Lower leg skin (tissue), 4 donors: ENCODE measurements around the gene EEF1G. TPM values are rescaled to one million over a fixed set of nuclear protein-coding genes. Genes with fewer than 3 reads are reported as not detected.

Source experiments
- DNase-seq, 2 donors: peaks; one replicate each; pipeline ENCODE4 v3.0.0-alpha.2; 2019; ENCODE audit warnings: low spot score in 2 of 2
- H3K4me3 ChIP-seq: fragments of 200-600 bp; sonication (generic); 2 replicates; pipeline ENCODE4 v1.5.1; 2017; ENCODE audit warnings: mild to moderate bottlenecking, low read depth; ENCODE audit not compliant: poor library complexity, severe bottlenecking
- CTCF ChIP-seq, 3 donors: fragments of 450-650 bp; IDR thresholded peaks; one replicate each; pipeline ENCODE4 v1.5.1; 2016; ENCODE audit warnings: antibody characterized with exemption in 3 of 3, mild to moderate bottlenecking in 3 of 3, moderate library complexity in 2 of 3
- POLR2A ChIP-seq, 2 donors: fragments of 450-650 bp; IDR thresholded peaks; one replicate each; pipeline ENCODE4 v1.6.1; 2016 to 2017; ENCODE audit warnings: antibody characterized with exemption in 2 of 2, mild to moderate bottlenecking in 1 of 2, moderate library complexity in 1 of 2
- WGBS, 2 donors: methylation state at CpG; one replicate each; pipeline ENCODE4 v1.1.5; 2018; 5-methylcytosine and 5-hydroxymethylcytosine counted together
- intact Hi-C: fragments of 100-400 bp; cut with DNase I; formaldehyde crosslinking; loops from one replicate; pipeline ENCODE4 v1.15.0; 2023; ENCODE audit warnings: low total_unique reads
- total RNA-seq, 4 donors: library from RNA; depleted of rRNA; stranded (reverse); fragments of >200 nt; gene quantifications; one replicate each; pipeline ENCODE4 v1.1.0, GENCODE V29; 2016

The EEF1G gene
- total RNA-seq, 4 donors from 2014 or later: 2,343 to 3,224 (median 2,571) TPM

DNA sequence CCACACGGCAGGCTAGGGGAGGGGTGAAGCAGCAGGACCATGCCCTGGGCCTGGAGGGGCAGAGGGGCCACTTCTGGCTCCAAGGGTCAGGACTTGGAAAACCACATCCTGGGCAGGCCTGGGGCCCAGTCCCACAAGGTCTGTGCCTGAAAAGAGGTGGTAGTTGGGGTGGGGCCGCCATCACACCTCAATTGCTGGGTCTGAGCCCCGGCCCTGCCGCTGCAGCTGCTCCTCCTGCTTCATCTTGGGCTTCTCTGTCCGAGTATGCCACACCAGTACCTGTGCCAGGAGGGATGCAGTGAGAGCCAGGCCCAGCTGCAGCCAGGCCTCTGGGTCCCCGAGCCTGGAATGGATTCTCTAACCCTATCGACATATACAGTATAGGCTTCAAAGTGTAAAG lies 41.8 kb upstream of the EEF1G start:
- no peak for DNase-seq
- TF ChIP-seq POLR2A (IDR thresholded peaks at IDR 0.05) (no peak), CTCF (IDR thresholded peaks at IDR 0.05) (no peak)
- 88 to 93% methylated on average over 6 to 7 of the region's 7 CpGs for WGBS, 2 donors
- H3K4me3 ChIP-seq: no peak overlapping the region
- intact Hi-C loops: no loop called here

DNA sequence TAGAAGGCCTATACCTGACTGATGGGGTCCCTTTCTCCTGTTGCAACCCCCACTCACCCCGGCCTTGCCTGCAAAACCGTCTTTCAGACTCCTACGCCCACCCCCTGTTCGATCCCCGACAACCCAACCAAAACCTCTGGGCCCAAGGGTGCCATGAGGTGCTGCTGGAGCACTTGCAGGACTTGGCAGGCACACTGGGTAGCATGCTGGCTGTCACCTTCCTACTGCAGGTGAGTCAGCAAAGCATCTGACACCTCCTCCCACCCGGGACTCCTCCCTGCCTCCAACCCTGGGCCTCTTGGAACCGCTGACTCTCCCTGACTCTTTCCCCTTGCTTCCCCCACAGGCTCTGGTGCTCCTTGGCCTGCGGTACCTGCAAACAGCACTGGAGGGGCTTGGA lies 40.6 kb upstream of the EEF1G start:
- no peak for TF ChIP-seq POLR2A (IDR thresholded peaks at IDR 0.05)
- TF ChIP-seq CTCF (IDR thresholded peaks at IDR 0.05): no peak
- H3K4me3 ChIP-seq: no peak overlapping the region
- no peak for DNase-seq
- intact Hi-C loops: no loop called here
- 54 to 68% methylated on average over 8 of the region's 8 CpGs for WGBS, 2 donors

- intact Hi-C loops: no loop called here
- DNase-seq: no peak
- no peak overlapping the region for H3K4me3 ChIP-seq
- TF ChIP-seq CTCF (IDR thresholded peaks at IDR 0.05): no peak
- WGBS, 2 donors: 17% methylated on average over 6 to 8 of the region's 15 CpGs
These were observed 39.6 kb upstream of the EEF1G start for GRCh38 chr11:62613291-62613778.

DNA sequence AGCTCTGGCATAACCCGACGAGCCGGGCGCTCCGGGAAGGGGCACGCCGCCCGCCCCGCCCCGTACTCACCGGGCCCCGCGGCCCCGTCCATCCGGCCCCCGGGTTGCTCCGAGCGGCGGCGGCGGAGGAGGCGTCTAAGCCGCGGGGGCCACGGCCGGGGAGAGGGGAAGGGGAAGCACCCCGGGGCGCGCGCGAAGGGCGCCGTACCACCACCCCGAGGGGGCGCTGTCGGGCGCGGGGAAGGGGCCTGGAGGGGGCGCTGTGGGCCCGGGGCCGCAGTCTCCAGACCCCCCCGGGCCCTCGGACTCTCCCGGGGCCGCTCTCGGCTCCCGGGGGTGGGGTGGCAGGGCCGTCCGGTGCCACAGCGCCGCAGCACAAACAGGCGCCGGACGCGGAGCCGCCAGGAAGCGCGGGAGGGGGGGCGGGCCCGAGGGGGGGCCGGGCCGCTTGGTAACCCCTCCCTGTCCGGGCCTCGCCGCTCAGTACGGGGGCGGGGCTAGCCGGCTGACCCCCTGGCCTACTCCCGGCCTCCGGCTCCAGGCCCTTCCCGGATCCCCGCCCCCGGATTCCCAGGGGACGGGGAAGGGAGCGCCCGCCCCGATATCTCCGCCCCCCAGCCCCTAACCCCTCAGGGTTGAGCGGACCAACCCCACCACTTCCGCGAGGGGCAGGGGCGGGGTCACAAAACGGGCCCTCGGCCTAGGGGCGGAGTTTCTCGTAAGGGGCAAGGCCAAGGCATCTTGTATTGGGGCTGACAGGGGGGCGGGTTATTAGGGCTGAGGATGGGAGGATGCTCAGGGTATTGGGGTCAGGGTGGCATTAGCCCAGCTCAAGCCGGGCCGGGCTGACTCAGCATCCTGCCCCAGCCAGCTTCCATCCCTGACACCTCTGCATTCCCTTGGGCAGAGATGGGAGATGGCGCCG lies 38.9 kb upstream of the EEF1G start, which contains the start of the genes EML3 and ROM1:
TSS of gene EML3 (minus strand) at position 410 of the 925 bp plus-strand sequence. CDS start at position 92, 318 bp downstream.
TSS of gene ROM1 (plus strand) at position 892 of the 925 bp plus-strand sequence. CDS start at position 917, 25 bp downstream.
- peak; percentile 88 to 98 for DNase-seq
- TF ChIP-seq CTCF (IDR thresholded peaks at IDR 0.05): no peak
- TF ChIP-seq POLR2A (IDR thresholded peaks at IDR 0.05): no peak
- intact Hi-C loops: no loop called here
- H3K4me3 ChIP-seq: peak within 1 kb of the TSS; percentile 57
- 0 to 2% methylated on average over 13 to 48 of the region's 91 CpGs for WGBS, 2 donors

- peak in 1 of 2 donors; percentile 90 for DNase-seq
- peak overlapping the region; percentile 57 for H3K4me3 ChIP-seq
- intact Hi-C loops: no loop called here
- 0 to 1% methylated on average over 34 of the region's 34 CpGs for WGBS, 2 donors
- TF ChIP-seq CTCF (IDR thresholded peaks at IDR 0.05): no peak
- TF ChIP-seq POLR2A (IDR thresholded peaks at IDR 0.05): no peak
These were observed 38.1 kb upstream of the EEF1G start for GRCh38 chr11:62611705-62612365.
